HCT116 (cell line): ENCODE measurements around the gene CAPN5. TPM values are rescaled to one million over a fixed set of nuclear protein-coding genes. Genes with fewer than 3 reads are reported as not detected.
A peak's percentile ranks its signal among the peaks of the same experiment; 100 is the strongest.

ENCODE experiments used
- ATAC-seq: fragments of 200-7000 bp; cut with Tn5 transposase; 2 replicates; pipeline ENCODE4 v1.9.1; 2020; ENCODE audit warnings: mild to moderate bottlenecking, moderate library complexity
- BruUV-seq: library from RNA; stranded (reverse); fragments of 400-500 nt; replicated peaks from 2 replicates; lab custom pipeline; 2021; lab: Mats Ljungman, UMichigan
- CTCF ChIA-PET: fragments of 300-600 bp; sonication (Branson Sonifier 250); formaldehyde crosslinking; loops from one replicate; lab custom pipeline; 2021; ENCODE audit warnings: antibody characterized with exemption; lab: Charles Lee
- POLR2A ChIA-PET: fragments of 300-600, 350-600 bp; sonication (Branson Sonifier 250); formaldehyde crosslinking; loops from one replicate; lab custom pipeline; 2021; ENCODE audit warnings: antibody characterized with exemption; lab: Charles Lee
- RAD21 ChIA-PET, 2 experiments: fragments of 300-600 bp; sonication (Branson Sonifier 250); formaldehyde crosslinking; loops; one replicate each; lab custom pipeline; 2023; ENCODE audit warnings: low total read pairs in 2 of 2; ENCODE audit not compliant: uncharacterized antibody in 2 of 2, unreplicated experiment in 2 of 2, low non-redundant PET in 1 of 2; lab: Charles Lee
- DNase-seq: peaks from one replicate; pipeline ENCODE4 v3.0.0-alpha.2; 2010; ENCODE audit warnings: low read depth, low spot score
- H2AFZ ChIP-seq: fragments of 200-600 bp; shearing (Covaris generic), sonication (generic); 2 replicates; pipeline ENCODE4 v1.6.1; 2017; ENCODE audit warnings: low read depth, mixed run types, mixed read lengths, antibody characterized with exemption, low read length; ENCODE audit not compliant: poor library complexity, severe bottlenecking
- H3K27ac ChIP-seq: 2 replicates; pipeline ENCODE4 v1.5.1; 2012; ENCODE audit warnings: low read depth, low read length
- H3K27me3 ChIP-seq: fragments of 200-600 bp; sonication (generic); 2 replicates; pipeline ENCODE4 v1.6.1; 2016; ENCODE audit warnings: mixed run types, low read length, mixed read lengths; ENCODE audit not compliant: insufficient read depth
- H3K36me3 ChIP-seq, 2 experiments: fragments of 200-500 bp in 1 of 2; fragments of 200-600 bp in 1 of 2; sonication (Bioruptor generic) in 1 of 2; sonication (generic) in 1 of 2; 2 replicates each; pipeline versions ENCODE4 v1.5.1 to v1.6.1; 2014 to 2016; ENCODE audit warnings: low read length in 2 of 2, inconsistent platforms in 1 of 2, mixed read lengths in 1 of 2, mixed run types in 1 of 2; ENCODE audit not compliant: insufficient read depth in 2 of 2, control insufficient read depth in 1 of 2
- H3K4me1 ChIP-seq, 2 experiments: fragments of 200-600 bp in 1 of 2; sonication (generic) in 1 of 2; 2 replicates each; pipeline versions ENCODE4 v1.5.1 to v1.6.1; 2012 to 2017; ENCODE audit warnings: low read length in 2 of 2, inconsistent platforms in 1 of 2, mild to moderate bottlenecking in 1 of 2, mixed read lengths in 1 of 2, mixed run types in 1 of 2, moderate library complexity in 1 of 2; ENCODE audit not compliant: insufficient read depth in 2 of 2, control insufficient read depth in 1 of 2
- H3K4me2 ChIP-seq: fragments of 200-600 bp; sonication (generic); 2 replicates; pipeline ENCODE4 v1.6.1; 2017; ENCODE audit warnings: mixed run types, low read length, mixed read lengths
- H3K4me3 ChIP-seq, 2 experiments: fragments of 200-600 bp in 1 of 2; sonication (generic) in 1 of 2; replicated peaks in 1 of 2; 2 replicates each; pipeline ENCODE4 v1.5.1; 2011 to 2016; ENCODE audit warnings: low read length in 2 of 2, control low read depth in 1 of 2, low read depth in 1 of 2, mild to moderate bottlenecking in 1 of 2, mixed read lengths in 1 of 2, mixed run types in 1 of 2
- H3K79me2 ChIP-seq: fragments of 200-600 bp; sonication (generic); 2 replicates; pipeline ENCODE4 v1.6.1; 2017; ENCODE audit warnings: mild to moderate bottlenecking, mixed run types, low read length, moderate library complexity, mixed read lengths; ENCODE audit not compliant: insufficient read depth
- H3K9ac ChIP-seq: fragments of 200-600 bp; sonication (generic); 2 replicates; pipeline ENCODE4 v1.6.1; 2016; ENCODE audit warnings: low read length, mixed read lengths
- H3K9me2 ChIP-seq: fragments of 200-600 bp; sonication (generic), shearing (Covaris generic); 2 replicates; pipeline ENCODE4 v1.6.1; 2017; ENCODE audit warnings: mixed run types, mild to moderate bottlenecking, moderate library complexity; ENCODE audit not compliant: insufficient read depth
- H3K9me3 ChIP-seq, 2 experiments: fragments of 200-500 bp in 1 of 2; fragments of 200-600 bp in 1 of 2; sonication (Bioruptor generic) in 1 of 2; sonication (generic) in 1 of 2; 2 replicates each; pipeline ENCODE4 v1.6.1; 2014 to 2017; ENCODE audit warnings: low read length in 2 of 2, mixed read lengths in 2 of 2, inconsistent platforms in 1 of 2, low read depth in 1 of 2, mild to moderate bottlenecking in 1 of 2, mixed run types in 1 of 2, moderate library complexity in 1 of 2; ENCODE audit not compliant: control insufficient read depth in 1 of 2, insufficient read depth in 1 of 2
- H4K20me1 ChIP-seq: fragments of 200-600 bp; sonication (generic), shearing (Covaris generic); 2 replicates; pipeline ENCODE4 v1.6.1; 2017; ENCODE audit warnings: mixed run types, mild to moderate bottlenecking, moderate library complexity; ENCODE audit not compliant: insufficient read depth
- CTCF ChIP-seq, 3 experiments: fragments of 200-600 bp in 1 of 3; sonication (generic) in 1 of 3; IDR thresholded peaks in 2 of 3; conservative IDR thresholded peaks in 1 of 3; 2 replicates each; pipeline ENCODE4 v1.5.1; 2012 to 2017; ENCODE audit warnings: low read depth in 2 of 3, low read length in 2 of 3, antibody characterized with exemption in 1 of 3, borderline replicate concordance in 1 of 3, control low read depth in 1 of 3, mild to moderate bottlenecking in 1 of 3, mixed read lengths in 1 of 3, mixed run types in 1 of 3, moderate library complexity in 1 of 3; ENCODE audit not compliant: insufficient read depth in 1 of 3
- EGR1 ChIP-seq: IDR thresholded peaks from 2 replicates; pipeline ENCODE4 v1.6.1; 2012; ENCODE audit warnings: low read depth
- EZH2 ChIP-seq: fragments of 200-600 bp; sonication (generic); IDR thresholded peaks from 2 replicates; pipeline ENCODE4 v1.6.1; 2017; ENCODE audit warnings: antibody characterized with exemption, mixed run types
- EZH2phosphoT487 ChIP-seq: fragments of 200-600 bp; IDR thresholded peaks from 2 replicates; pipeline ENCODE4 v1.6.1; 2018; ENCODE audit warnings: antibody characterized with exemption, borderline replicate concordance
- FOSL1 ChIP-seq: IDR thresholded peaks from 2 replicates; pipeline ENCODE4 v1.6.1; 2012; ENCODE audit warnings: low read depth
- JUND ChIP-seq: IDR thresholded peaks from 2 replicates; pipeline ENCODE4 v1.6.1; 2012
- MAX ChIP-seq: IDR thresholded peaks from 2 replicates; pipeline ENCODE4 v1.6.1; 2012
- POLR2A ChIP-seq: IDR thresholded peaks from 2 replicates; pipeline ENCODE4 v1.7.0; 2011; ENCODE audit warnings: borderline replicate concordance; ENCODE audit not compliant: insufficient read depth, insufficient read length; ENCODE audit errors: extremely low read depth
- POLR2AphosphoS5 ChIP-seq: IDR thresholded peaks from 2 replicates; pipeline ENCODE4 v1.6.1; 2011; ENCODE audit warnings: mild to moderate bottlenecking, low read depth, low read length, moderate library complexity
- SP1 ChIP-seq: IDR thresholded peaks from 2 replicates; pipeline ENCODE4 v1.6.1; 2012; ENCODE audit warnings: low read depth
- SRF ChIP-seq: IDR thresholded peaks from 2 replicates; pipeline ENCODE4 v1.6.1; 2012; ENCODE audit warnings: low read depth
- TCF7L2 ChIP-seq: IDR thresholded peaks from 2 replicates; pipeline ENCODE4 v1.7.0; 2011; ENCODE audit warnings: borderline replicate concordance, inconsistent platforms; ENCODE audit not compliant: insufficient read depth, insufficient read length; ENCODE audit errors: extremely low read depth
- ZBTB33 ChIP-seq: IDR thresholded peaks from 2 replicates; pipeline ENCODE4 v1.6.1; 2011; ENCODE audit warnings: mild to moderate bottlenecking, low read length, moderate library complexity; ENCODE audit not compliant: insufficient replicate concordance; ENCODE audit errors: extremely low read depth
- ZFX ChIP-seq: fragments of 450-650 bp; IDR thresholded peaks from 2 replicates; pipeline ENCODE4 v1.6.1; 2017
- ZNF274 ChIP-seq: fragments of 200-500 bp; sonication (Bioruptor generic); IDR thresholded peaks from 2 replicates; pipeline ENCODE4 v1.6.1; 2014; ENCODE audit warnings: mild to moderate bottlenecking, low read depth, low read length, inconsistent platforms
- intact Hi-C: fragments of 100-400 bp; cut with micrococcal nuclease; formaldehyde crosslinking; loops from 2 replicates; pipeline ENCODE4 v1.10.0; 2022
- total RNA-seq: library from RNA; stranded (reverse); gene quantifications from one replicate; pipeline ENCODE4 v1.2.1, GENCODE V29; 2021; ENCODE audit not compliant: unreplicated experiment

CAPN5 gene
- total RNA-seq, 1 experiment from 2014 or later: 8.6 TPM

GRCh38 chr11:77109236-77110019 is 42.7 kb downstream of the CAPN5 start:
- Histone ChIP-seq H3K4me1 (peaks cover 46 to 69% of the 10 kb centered on the region in 2 experiments), H3K79me2 (no peaks in the 10 kb centered on the region), H3K27me3 (no peaks in the 10 kb centered on the region), H3K27ac (peak overlapping the region; percentile 8; the same call in 1 of the 2 replicates), H3K4me2 (peak overlapping the region; percentile 73), H3K4me3 (no peak overlapping the region), H3K9me3 (no peaks in the 10 kb centered on the region), H3K9me2 (no peaks in the 10 kb centered on the region), H3K9ac (no peak overlapping the region), H4K20me1 (no peaks in the 10 kb centered on the region), H3K36me3 (no peaks in the 10 kb centered on the region), H2AFZ (no peak overlapping the region)
- DNase-seq: no peak
- POLR2A ChIA-PET: no interaction called here
- TF ChIP-seq EZH2phosphoT487: no peak
- no peak for TF ChIP-seq SP1
- no peak for TF ChIP-seq POLR2A
- TF ChIP-seq EGR1: no peak
- TF ChIP-seq POLR2AphosphoS5: no peak
- TF ChIP-seq MAX: no peak
- no peak for TF ChIP-seq FOSL1
- TF ChIP-seq ZNF274: no peak
- TF ChIP-seq TCF7L2: no peak
- no peak for TF ChIP-seq SRF
- no peak for TF ChIP-seq JUND
- no peak for TF ChIP-seq ZBTB33
- TF ChIP-seq EZH2: no peak
- TF ChIP-seq ZFX: no peak
- no peak for TF ChIP-seq CTCF (IDR thresholded peaks at IDR 0.05 in 2 of 3, conservative IDR thresholded peaks at IDR 0.05 in 1 of 3; ENCODE audit: borderline replicate concordance in 1 of 3, insufficient read depth in 1 of 3, low read depth in 2 of 3, low read length in 2 of 3)
- intact Hi-C loops: no loop called here
- RAD21 ChIA-PET: interaction anchor here in 1 of 2 experiments (0.7 kb wide), 1 partner anchor 23 kb away, joined by 3 read pairs; no protein-coding TSS in a partner anchor
- BruUV-seq: no TSS peak
- CTCF ChIA-PET: interaction anchor here (0.9 to 1.7 kb wide), 4 partner anchors 18 to 62 kb away, joined by 3 to 9 read pairs (median 4); no protein-coding TSS in a partner anchor
- ATAC-seq: no peak
